ENCODE measurements around the gene RPS19BP1. TPM values are rescaled to one million over a fixed set of nuclear protein-coding genes. Genes with fewer than 3 reads are reported as not detected.

The RPS19BP1 gene
- total RNA-seq, 2 donors from 2014 or later: 61.4 to 111 TPM

DNA sequence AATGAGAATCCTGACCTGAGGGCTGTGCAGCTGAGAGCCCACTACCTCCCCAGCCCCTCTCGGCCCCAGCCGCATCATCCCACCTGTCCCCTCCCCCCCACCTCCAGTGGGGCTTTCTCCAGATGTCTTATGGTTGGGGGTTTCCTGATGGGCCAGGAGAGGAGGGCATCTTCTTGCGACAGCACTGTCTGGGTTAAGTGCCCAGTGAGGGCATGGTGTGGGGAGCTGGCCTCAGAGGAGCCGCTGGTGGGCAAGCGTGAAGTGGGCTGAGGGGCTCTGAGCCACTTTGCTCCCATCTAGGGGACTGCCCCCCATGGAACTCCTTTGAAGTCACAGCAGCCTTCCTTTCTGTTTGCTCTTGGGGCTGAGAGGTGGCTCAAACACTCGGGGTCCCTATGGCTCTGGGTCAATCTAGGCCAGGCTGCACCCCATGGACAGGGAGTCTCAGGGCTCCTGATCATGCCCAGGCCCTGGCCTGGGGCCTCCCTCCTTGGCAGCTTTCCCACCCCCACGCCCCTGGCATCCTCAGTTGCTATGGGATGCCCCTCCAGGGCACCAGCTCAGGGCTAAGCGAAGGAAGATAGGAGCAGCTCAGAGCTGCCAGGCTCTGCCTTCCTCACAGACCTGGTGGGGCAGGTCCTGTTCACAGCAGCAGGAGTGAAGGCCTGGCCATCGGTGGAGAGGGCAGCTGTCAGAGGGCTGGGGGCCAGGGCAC lies 41.4 kb downstream of the RPS19BP1 start:
- H3K9ac ChIP-seq (ENCODE audit: low read depth in 2 of 2, low read length in 2 of 2): no peak overlapping the region
- no peak for DNase-seq
- H3K4me3 ChIP-seq: no peak overlapping the region
- TF ChIP-seq, protein P1, sequence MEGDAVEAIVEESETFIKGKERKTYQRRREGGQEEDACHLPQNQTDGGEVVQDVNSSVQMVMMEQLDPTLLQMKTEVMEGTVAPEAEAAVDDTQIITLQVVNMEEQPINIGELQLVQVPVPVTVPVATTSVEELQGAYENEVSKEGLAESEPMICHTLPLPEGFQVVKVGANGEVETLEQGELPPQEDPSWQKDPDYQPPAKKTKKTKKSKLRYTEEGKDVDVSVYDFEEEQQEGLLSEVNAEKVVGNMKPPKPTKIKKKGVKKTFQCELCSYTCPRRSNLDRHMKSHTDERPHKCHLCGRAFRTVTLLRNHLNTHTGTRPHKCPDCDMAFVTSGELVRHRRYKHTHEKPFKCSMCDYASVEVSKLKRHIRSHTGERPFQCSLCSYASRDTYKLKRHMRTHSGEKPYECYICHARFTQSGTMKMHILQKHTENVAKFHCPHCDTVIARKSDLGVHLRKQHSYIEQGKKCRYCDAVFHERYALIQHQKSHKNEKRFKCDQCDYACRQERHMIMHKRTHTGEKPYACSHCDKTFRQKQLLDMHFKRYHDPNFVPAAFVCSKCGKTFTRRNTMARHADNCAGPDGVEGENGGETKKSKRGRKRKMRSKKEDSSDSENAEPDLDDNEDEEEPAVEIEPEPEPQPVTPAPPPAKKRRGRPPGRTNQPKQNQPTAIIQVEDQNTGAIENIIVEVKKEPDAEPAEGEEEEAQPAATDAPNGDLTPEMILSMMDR (IDR thresholded peaks at IDR 0.05): no peak
- no peaks in the 10 kb centered on the region for H3K27me3 ChIP-seq
- H3K9me3 ChIP-seq: no peaks in the 10 kb centered on the region
- H3K27ac ChIP-seq: no peak overlapping the region
- H3K4me1 ChIP-seq: peaks cover 7% of the 10 kb centered on the region
- intact Hi-C loops (cut with DNase I): loop anchor here (5.0 kb wide), 1 partner anchor 36 kb away; no protein-coding TSS in a partner anchor
- no peaks in the 10 kb centered on the region for H3K36me3 ChIP-seq

DNA sequence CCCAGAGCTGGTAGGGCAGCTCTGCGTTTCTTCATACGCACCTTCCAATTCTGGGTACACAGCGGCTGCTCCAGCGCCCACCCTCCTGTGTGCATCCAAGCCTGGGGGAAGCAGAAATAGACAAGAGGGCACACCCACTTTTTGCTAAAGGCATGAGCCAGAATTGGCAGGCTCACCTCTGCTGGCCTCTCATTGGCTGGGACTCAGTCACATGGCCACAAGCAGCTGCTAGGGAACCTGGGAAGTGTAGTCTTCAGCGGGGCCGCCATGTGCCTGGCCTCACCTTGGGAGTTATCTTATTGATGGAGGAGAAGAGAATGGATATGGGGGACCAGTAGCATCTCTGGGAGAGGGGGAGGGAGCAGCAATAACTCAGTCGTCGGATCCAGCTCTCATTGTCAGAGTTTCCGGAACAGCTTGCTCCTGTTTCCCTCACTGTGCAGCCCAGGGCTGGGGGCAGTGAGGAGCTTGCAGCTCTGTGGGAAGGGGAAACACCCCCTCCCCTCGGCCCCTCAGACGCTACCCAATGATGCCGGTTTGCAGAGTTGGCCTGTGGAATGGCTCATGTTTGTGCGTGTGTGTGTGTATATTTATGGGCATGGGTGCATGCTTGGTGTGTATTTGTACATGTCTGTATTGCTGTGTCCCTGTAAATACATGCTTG lies 42.3 kb downstream of the RPS19BP1 start:
- H3K4me3 ChIP-seq: no peak overlapping the region
- intact Hi-C loops (cut with DNase I): loop anchor here (5.0 kb wide), 1 partner anchor 37 kb away; no protein-coding TSS in a partner anchor

DNA sequence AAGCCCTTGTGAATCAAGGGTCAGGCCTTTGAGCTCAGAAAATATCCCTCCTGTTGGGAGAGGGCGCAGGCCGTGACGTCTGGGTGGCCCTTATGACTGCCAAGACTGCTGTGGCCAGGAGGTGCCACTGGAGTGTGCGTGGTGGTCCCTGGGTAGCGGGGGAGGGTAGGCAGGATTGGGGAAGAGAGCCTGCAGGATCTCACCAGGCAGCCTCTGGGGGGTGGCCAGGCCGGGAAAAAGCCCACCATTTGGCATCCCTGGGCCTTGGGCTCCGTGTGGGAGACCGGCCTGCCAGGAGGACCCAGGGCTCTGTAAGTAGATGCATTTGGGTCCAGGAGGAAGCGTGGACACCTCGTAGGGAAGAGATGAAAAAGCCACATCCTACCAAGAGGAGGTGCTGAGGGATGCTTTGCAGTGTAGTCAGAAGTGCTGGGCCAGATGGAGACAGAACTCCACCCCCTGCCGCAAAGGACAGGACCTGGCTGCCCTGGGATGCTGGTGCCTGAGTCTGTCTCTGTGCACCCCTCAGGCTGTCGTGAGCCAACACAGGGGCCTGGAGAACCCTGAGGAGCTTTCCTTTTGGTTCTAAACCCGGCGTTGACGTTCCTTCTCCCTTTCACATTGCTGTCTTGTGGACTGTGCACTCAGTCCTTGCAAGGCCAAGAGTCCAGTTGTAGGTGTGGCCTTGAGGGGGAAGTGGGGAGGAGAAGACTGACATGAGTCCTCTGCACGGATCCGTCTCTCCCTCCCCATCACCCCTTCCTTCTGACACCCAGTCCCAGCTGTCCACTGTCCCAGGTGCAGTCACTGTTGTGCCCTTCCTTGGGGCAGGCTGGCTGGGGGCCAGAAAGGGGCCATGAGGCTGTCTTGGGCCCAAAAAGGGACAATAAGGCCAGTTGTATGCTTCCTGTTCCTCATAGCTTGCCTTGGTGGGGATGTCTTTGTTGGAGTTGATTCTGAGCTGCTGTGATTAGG lies 43.2 kb downstream of the RPS19BP1 start:
- no peaks in the 10 kb centered on the region for H3K27me3 ChIP-seq
- no peaks in the 10 kb centered on the region for H3K36me3 ChIP-seq
- no peak for DNase-seq
- H3K9ac ChIP-seq (ENCODE audit: low read depth in 2 of 2, low read length in 2 of 2): no peak overlapping the region
- TF ChIP-seq, protein P1 (IDR thresholded peaks at IDR 0.05): no peak
- intact Hi-C loops (cut with DNase I): loop anchor here (5.0 kb wide), 1 partner anchor 38 kb away; no protein-coding TSS in a partner anchor
- H3K9me3 ChIP-seq: no peaks in the 10 kb centered on the region
- peaks cover 7% of the 10 kb centered on the region for H3K4me1 ChIP-seq
- no peak overlapping the region for H3K4me3 ChIP-seq
- no peak overlapping the region for H3K27ac ChIP-seq

More for the DNA sequence above, 42.3 kb downstream of the RPS19BP1 start:
- no peak overlapping the region for H3K27ac ChIP-seq
- DNase-seq: peak; percentile 79
- no peaks in the 10 kb centered on the region for H3K9me3 ChIP-seq
- H3K36me3 ChIP-seq: no peaks in the 10 kb centered on the region
- H3K27me3 ChIP-seq: no peaks in the 10 kb centered on the region
- no peak overlapping the region for H3K9ac ChIP-seq (ENCODE audit: low read depth in 2 of 2, low read length in 2 of 2)
- H3K4me1 ChIP-seq: peaks cover 7% of the 10 kb centered on the region
- TF ChIP-seq, protein P1 (IDR thresholded peaks at IDR 0.05): no peak

DNA sequence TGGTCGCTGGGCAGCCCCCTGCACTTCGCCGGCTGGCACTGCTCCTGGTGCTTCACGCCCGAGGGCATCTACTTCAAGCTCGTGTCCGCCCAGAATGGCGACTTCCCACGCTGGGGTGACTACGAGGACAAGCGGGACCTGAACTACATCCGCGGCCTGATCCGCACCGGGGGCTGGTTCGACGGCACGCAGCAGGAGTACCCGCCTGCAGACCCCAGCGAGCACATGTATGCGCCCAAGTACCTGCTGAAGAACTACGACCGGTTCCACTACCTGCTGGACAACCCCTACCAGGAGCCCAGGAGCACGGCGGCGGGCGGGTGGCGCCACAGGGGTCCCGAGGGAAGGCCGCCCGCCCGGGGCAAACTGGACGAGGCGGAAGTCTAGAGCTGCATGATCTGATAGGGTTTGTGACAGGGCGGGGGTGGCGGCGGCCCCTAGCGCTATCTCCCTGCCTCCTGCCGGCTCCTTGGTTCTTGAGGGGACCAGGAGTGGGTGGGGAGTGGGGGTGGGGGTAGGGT lies 43.9 kb downstream of the RPS19BP1 start:
- Histone ChIP-seq H3K36me3 (no peaks in the 10 kb centered on the region), H3K9me3 (no peaks in the 10 kb centered on the region), H3K4me1 (peaks cover 7% of the 10 kb centered on the region), H3K9ac (ENCODE audit: low read depth in 2 of 2, low read length in 2 of 2) (no peak overlapping the region), H3K27ac (no peak overlapping the region), H3K27me3 (no peaks in the 10 kb centered on the region), H3K4me3 (no peak overlapping the region)
- TF ChIP-seq, protein P1 (IDR thresholded peaks at IDR 0.05): no peak
- intact Hi-C loops (cut with DNase I): no loop called here
- DNase-seq: no peak
